NCI-H146 treated with DMSO at 0.1 percent for 48 hours (cell line): ENCODE measurements around the gene ABLIM2.

Experiments
- DNase-seq: peaks from one replicate; lab custom pipeline; 2025; ENCODE audit not compliant: unreplicated experiment; lab: John Stamatoyannopoulos, UW

The ABLIM2 gene

DNA sequence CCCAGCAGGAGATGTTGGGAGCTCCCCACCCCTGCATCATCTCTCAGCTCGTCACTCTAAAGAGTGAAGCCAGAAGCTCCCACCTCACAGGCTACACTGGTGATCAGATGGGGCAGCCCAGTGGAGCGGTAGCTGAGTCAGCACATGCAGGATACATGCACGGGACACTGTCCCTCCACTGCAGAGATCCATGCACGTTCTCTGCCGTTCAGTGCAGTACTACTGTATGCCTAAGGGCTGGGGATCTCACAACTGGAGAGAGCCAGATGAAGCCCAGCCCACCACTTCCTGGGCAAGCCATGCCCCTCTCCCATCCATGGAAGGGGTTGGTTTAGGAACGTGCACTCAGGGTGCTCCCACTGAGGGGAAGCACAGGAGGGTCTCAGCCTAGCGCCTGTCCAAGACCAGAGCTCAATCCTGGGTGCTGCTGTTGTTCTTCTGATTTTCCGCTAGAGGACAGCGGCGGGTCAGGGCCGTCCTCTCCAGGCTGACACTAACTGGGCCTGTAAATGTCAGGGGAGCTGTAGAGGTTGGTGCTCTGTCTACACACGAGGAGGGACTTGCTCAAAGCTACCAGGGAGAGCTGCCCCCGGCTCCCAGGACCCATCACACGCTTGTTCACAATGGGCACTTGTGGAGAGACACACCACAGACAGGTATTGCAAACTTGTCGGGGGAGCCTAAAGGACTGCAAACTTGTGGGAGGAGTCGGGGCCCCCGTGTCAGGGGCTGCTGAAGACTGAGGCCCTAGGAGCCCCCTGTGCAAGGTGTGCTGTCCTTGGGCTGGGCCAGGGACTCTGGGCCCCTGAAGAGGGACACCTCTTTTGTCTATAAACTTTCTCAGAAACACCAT is 18.2 kb upstream of the ABLIM2 start:
- peak; percentile 42 for DNase-seq

DNA sequence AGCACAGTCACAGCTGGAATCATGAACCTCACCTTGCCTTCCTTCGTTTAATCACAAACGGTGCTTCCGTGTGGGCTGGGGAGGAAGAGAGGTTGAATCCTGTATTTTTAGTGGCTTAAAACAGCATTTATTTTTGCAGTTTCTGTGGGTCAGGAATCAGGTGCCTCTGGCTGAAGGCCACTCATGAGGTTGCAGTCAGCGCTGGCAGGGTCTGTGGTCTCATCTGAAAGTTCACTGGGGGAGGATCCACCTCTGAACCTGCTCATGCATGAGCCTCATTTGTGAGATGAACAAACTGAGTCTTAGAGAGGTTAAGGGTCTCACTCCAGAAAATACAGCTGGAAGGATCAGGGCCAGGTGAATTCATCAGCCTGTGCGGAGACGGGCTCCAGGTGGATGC is 17.1 kb upstream of the ABLIM2 start:
- no peak for DNase-seq

DNA sequence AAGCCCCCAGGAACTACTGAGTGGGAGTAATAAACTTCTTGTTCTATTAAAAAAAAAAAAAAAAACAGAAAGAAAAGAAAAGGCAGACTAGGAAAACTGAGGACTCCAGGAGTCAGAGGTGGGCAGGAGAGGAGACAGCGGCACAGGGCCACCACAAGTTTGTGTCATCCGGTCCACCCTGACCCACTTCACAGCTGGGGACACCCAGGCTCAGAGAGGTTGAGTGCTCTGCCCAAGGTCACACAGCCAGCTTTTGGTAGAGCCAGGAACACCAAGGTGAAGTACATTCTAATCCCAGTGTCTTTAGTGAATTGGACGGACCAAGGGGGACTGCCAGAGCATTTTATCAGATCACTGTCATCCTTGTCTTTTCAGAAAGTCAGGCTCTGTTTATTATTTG is 16.4 kb upstream of the ABLIM2 start:
- DNase-seq = no peak

DNA sequence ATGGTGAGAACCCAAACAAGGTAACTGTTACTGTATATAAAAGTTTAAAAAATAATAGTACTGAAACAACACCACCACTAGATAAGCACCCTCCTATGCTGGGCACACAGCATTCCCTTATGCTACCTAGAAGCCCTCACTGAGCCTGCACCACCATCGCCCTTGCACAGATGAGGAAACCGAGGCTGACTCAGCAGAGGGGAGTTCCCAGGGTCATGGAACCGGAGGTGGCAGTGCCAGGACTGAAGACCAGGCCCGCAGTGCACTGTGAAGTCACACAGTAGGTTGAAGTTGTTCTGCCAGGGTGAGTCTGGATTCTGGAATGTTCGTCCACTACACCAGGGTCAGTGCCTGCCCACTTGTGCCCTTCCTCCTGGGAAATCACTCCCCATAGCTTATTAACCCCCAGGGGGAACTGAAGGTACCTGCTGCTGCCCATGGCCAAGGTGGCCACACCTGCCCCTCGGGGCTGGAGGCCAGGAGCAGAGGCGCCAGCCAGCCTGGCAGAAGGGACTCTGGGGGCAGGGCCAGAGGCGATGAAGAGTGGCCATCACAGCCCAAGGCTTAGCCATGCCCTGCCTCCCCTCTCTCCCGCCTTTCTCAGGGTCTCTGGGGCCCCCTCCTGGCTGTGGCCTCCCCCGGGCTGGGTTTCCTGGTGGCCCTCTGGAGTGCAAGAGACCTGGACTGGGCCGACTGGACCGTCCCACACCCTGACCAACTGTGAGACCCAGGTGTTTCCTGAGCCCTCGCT is 15.1 kb upstream of the ABLIM2 start:
- no peak for DNase-seq

DNA sequence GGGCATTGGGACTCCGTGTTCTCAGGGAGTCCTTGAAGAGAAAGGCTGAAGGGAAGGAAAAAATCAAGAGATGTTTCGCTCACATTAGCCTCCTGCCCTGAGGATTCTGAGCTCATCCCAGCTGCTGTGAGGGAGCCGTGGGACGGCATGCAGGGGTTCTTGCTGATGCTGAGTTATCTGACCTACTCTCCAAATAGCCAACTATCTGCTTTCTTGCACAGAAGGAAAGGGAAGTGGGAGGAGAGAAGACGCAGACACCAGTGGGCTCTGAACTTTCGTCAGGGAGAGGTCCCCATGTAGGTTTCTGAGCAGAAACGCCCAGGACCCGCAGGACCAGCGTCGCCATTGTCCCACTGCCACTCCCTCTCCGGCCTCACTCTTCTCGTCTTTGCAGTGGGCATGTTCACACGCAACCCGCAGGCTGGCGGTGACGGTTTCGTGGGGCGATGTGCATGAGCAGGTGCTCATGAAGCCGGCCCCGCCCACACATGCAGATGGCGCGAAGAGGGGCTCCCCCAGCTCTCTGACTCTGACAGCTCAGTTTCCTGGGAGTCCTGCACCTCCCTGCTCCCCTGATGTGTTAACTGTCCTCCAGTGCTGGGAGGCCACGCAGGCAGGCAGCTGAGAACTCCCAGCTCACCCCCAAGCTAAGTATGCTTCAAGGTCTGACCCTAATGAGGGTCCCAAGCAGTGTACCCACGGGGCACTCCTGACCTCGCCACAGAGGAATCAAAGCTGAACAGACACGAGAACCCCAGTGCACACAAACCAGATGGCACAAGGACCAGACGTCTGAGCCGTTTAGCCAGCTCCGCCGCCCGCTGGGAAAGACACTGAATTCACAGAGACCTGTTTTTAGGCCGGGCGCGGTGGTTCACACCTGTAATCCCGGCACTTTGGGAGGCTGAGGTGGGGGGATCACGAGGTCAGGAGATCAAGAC is 13.6 kb upstream of the ABLIM2 start:
- no peak for DNase-seq

DNA sequence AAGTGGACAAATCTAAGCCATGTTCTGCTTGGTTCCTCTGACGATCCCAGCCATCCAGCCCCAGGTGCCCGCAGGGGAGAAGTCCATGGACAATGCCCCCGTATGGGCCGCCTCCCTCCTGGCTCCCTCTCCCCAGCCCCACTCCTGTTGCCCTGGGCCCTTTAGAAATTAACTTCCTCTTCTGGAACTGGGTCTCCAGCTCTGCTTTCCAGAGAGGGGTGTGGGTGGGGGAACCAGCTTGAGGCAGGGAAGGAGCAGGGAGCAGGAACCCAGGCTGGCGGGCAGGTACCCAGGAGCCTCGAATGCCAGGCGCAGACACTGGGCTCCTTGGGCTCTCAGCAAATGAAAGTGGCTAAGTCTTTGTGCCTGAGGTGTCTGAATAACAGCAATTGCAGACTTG is 12.7 kb upstream of the ABLIM2 start:
- DNase-seq = no peak

DNA sequence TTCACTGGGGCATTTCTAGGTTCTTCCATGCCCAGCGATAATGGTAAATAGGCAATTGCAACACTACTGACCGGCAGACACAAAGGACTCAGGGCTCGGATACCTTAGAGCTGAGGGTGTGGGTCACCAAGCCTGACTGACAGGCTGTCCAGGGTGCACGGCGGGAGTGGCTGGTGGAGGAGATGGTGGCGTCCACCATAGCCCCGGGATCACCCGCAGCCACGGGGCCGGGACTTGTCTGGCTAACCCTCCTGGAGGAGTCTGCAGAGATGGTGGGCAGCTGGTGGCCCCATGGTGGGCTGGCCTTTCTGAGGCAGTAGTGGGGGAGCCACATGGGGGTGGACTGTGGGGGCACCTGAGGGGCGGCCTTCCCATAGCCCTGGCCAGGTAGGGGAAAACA is 11.7 kb upstream of the ABLIM2 start:
- no peak for DNase-seq

DNA sequence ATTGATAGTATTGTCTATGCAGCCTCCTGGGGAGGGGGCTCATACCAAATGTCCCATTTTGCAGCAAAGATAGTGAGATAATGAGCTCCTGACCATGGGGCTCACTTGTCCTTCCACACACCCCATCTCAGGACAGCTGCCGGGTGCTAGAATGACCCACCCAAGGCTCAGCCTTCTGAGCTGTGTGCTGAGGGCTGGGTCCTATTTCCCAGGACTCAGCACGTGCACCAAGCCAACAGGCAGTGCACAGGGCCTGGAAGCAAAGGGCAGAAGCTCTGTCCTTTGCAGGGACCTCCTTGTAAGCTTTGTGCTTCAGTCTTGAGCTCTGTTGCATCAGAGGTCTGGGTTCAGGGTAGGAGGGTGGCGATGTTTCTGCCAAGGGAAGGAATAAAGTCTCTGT is 11.2 kb upstream of the ABLIM2 start:
- DNase-seq = no peak

DNA sequence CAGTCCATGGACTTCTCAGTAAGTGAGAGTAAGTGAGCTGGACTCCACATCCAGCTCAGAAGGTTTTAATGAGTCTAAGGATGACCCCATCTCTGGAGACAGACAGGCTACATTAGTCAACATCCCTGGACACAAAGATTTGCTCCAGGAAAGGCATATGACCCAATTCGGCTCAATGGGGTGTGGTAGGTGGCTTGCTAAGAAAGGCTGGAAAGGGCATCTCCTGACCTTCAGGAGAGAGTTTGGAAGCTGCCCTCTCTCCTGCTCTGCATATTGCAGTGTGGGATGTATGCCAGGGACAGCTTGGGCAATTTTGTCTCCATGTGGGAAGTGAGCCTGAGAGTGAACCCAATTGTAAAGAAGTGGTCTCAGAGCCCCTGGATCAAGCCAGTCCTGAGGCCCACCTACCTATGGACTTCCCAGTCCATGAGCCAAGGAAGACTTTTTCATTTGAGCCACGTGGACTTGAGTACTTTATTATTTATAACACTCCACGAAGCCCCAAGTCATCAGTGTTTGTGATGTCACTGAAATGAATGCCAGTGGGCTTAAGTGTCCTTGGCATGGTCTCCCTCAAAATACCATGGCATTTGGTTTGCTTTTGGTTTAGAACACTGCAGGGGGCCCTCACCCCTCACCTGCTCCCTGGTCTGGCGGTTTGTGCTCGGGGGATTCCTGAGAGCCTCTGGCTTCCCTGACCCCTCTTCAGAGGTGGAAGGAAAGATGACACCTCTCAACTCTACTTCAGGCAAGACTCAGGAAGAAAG is 10.4 kb upstream of the ABLIM2 start:
- DNase-seq = no peak

DNA sequence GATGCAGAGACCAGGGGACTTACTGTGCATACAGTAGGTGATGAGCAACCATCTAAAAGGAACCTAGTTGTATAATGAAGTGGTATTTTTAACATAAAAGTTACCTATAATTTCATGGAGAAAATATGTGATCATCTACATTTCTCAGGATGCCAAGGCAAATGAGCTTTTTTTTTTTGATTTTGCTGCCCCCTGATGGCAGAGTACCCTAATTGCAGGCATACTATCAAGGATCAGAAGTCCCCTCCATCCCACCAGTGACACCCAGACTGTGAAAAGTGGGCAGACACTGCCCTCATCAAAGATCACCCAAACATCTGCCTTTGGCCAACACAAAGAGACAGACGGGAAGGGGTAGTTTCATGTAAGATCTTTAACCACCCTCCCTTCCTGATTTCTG is 9.6 kb upstream of the ABLIM2 start:
- DNase-seq = no peak

DNA sequence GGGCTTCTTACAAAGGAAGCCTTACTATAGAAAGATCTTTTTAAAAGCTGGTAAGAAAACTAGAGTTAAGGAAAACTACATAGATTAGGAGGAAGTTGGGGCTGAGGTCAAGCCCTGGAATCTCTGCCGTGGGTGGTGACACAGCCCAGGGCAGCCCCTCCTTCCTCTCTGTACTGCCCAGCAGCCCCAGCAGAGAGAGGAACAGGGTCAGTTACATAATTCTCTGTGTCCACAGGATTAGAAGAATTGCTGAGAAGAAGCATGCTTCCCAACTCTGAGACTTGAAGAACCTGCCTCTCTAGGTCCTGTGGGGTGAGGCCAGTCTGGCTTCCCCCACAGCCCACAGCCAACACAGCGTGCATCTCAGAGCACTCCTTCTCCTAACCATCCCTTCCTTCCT is 9.2 kb upstream of the ABLIM2 start:
- DNase-seq = no peak

DNA sequence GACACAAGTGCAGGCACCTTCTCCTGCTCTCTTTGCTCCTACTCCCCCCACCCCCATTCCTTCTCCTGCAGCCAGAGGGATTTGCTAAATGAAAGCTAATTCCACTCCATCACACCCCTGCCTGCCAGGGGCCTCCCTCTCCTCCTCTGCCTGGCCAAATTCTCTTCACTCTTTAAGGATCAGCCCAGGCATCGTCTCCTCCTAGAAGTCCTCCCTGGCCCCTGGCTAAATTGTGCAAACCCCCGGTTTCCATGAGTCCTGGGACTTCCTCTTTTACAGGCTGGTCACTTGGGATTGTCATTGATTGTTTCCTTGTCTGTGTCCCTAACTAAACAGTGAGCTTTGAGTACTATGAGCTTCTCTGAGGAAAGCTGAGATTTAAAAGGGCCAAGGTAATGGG is 8.7 kb upstream of the ABLIM2 start:
- no peak for DNase-seq

DNA sequence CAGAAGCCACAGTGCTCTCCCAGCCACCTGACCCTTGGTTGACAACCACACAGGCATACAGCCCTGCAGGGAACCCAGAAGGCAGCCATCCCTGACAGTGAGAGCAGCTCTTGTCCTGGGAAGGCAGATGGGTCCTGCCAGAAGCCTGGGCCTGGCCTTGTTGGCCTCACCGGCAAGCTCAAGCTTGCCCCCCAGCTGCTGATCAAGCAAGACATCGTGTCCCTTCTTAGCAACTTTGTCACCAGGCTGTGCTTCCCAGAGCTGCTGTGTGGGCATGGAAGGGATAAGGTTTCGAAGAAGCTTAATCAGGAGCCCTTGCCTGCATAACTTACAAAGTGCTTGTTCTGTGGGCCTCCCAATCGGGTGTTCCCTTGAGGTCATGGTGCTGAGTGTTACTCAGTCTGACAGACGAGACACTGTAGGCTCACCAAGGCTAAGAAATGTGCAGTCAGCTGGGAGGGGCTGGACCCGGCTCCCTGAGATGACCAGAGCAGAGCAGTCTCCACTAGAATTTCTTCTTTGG is 6.8 kb upstream of the ABLIM2 start:
- no peak for DNase-seq

DNA sequence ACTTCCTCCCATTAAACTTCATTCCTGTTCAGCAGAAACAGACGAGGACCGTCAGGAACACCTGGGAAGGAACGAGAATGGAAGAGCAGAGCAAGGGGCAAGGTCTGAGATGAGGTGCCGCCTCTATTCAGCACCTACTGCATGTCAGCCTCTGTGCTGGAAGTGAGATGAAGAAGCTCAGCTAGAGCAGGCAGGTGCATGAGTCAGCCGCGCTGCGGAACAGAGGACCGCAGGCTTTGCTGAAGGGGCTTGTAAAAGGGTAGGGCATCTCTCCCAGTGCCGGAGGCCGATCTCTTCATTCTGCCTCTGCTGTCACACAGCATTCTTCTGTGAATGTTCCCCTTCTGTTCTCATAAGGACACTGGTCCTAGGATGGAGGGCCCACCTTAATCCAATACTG is 6.1 kb upstream of the ABLIM2 start:
- no peak for DNase-seq

DNA sequence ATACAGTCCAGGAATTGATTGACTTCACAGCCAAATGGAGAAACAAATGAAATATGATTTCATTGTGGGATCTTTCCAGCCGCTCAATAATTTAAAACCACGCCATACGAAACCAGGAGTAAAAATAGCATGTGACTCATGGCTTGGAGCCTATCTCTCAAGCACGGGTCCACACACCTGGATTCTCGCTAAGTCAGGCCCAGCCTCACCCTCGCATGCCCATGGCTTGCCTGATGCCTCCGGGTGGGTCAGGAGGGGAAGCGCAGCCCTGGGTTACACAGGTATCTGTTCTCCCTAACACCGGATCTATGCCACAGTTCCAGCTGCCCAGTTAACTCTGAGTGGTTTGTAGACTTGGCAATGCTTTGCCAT is 5.6 kb upstream of the ABLIM2 start:
- no peak for DNase-seq

DNA sequence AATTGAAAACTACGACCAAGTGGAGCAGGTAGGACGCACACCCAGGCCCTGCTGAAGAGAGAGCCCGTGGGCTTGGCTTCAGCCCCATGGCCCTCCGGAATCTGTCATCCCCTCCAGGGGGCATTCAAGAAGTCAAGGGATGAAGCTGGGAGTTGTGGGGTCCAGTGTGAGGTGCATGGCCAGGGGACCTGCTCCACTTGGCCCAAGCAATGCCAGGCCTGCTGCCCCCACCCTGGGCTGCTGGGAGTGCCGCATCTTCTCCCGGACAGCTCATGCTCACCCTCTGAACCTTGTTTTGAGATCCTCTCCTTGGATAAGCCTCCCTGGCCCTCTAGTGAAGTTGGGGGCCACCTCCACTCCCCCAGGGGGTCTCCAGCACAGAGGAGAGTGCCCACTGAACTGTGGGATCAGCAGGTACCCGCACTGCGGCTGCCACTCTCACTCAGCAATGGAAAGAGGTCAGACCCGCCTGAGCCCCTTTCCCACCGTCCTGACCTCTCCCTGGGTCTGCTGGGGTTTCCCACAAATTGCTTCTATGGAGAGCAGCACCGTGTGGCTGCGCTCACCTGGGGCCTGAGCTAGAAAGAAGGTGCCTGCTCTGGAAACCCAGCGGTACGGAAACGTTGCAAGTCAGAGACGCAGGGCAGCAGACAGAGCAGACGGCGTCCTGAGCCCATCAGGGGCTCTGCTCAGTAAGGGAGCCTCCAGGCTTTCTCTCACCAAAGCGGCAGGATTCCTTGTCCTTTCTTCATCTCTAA is 5.0 kb upstream of the ABLIM2 start:
- DNase-seq = no peak

DNA sequence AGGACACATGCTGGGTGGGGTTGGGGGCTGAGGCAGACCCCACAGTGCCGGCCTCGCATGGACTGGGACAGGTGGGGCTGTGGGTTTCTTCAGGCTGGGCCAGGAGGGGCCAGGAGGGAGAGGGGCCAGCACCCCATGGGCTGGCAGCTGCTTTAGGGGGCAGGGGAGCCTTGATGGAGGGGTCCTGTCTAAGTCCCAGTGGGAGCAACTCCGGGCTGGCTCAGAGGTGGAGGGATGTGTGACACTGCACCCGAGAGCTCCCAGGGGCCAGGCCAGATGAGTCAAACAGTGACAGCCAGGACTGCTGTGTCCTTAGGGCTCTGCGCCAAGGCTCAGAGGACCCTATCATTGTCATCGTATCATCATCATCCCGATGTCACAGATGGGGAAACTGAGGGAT is 4.4 kb upstream of the ABLIM2 start:
- DNase-seq = no peak

DNA sequence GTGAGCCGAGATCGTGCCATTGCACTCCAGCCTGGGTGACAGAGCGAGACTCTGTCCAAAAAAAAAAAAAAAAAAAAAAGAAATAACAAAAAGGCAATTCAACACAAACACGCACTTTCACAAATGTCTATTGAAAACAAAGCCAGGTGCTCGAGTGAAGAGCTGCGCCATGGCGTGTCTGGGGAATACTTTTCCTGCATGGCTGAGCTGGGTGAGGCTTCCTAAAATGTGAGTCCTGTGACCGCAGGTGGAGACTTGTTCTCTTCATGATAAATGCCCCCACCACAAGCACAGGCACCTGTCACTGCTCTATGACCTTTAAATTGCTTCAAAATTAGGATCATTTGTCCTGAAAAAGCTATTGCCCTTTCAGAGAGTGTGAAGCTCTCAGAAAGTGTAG is 4.0 kb upstream of the ABLIM2 start:
- no peak for DNase-seq

DNA sequence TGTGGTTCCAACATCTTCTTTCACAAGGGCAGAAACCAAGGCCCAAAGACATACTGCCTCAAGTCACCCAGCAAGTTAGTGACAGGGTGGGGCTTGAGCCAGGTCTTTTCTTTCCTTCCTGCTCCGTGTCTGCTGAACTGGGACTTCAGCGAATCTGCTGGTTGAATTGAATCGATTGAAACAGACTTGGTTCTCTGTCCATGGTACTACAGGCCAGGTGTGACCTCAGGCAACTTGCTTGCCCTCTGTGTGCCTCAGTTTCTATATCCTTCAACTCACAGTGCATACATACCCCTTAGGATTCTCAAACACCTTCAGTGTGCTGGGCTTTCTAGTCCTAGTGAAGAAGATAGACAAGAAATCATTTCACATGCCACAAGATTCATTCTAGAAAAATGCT is 2.0 kb upstream of the ABLIM2 start:
- no peak for DNase-seq

DNA sequence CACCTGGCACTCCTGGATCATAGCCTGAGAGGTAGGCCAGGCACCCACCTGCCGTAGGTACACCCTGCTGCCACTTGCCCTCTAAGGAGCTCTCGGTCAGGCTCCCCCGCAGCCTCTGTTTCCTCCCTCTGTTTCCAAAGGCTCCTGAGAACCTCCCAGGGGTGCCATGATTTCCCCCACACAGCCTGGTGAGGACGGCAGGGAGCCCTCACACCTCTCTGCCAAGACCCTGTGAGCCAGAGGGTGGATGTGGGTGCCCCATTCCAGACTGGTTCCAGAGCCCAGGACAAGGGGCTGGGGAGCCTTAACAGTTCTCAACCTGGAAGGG is 1.6 kb upstream of the ABLIM2 start:
- no peak for DNase-seq
